ENCODE data around the gene MMP27.

- TF ChIP-seq CTCF (IDR thresholded peaks at IDR 0.05) (no peak), POLR2A (IDR thresholded peaks at IDR 0.05) (no peak)
Measured at GRCh38 chr11:102727890-102728289, 22.3 kb upstream of the MMP27 start.

Measured in lower leg skin (tissue), 3 donors.